Smooth muscle cell (in vitro differentiated cells): ENCODE results near the gene HDAC4. TPM values are rescaled to one million over a fixed set of nuclear protein-coding genes. Genes with fewer than 3 reads are reported as not detected.

Experiments used
- DNase-seq: peaks from one replicate; lab custom pipeline; 2025; ENCODE audit not compliant: unreplicated experiment; lab: John Stamatoyannopoulos, UW
- H2AFZ ChIP-seq: fragments of 200-600 bp; sonication (generic); 2 replicates; pipeline ENCODE4 v1.6.0; 2016; ENCODE audit warnings: antibody characterized with exemption, low read depth, mild to moderate bottlenecking
- H3F3A ChIP-seq: fragments of 200-600 bp; sonication (generic); 2 replicates; pipeline ENCODE4 v1.6.0; 2017; ENCODE audit warnings: antibody characterized with exemption, low read depth
- H3K27ac ChIP-seq: fragments of 200-600 bp; sonication (generic); 2 replicates; pipeline ENCODE4 v1.5.1; 2016; ENCODE audit warnings: low read depth, mild to moderate bottlenecking
- H3K27me3 ChIP-seq: fragments of 200-600 bp; sonication (generic); 2 replicates; pipeline ENCODE4 v1.6.1; 2016; ENCODE audit warnings: low read depth, mild to moderate bottlenecking
- H3K36me3 ChIP-seq: fragments of 200-600 bp; sonication (generic); 2 replicates; pipeline ENCODE4 v1.5.1; 2016; ENCODE audit warnings: low read depth
- H3K4me1 ChIP-seq: fragments of 200-600 bp; sonication (generic); 2 replicates; pipeline ENCODE4 v1.5.1; 2016; ENCODE audit warnings: low read depth
- H3K4me2 ChIP-seq: fragments of 200-600 bp; sonication (generic); 2 replicates; pipeline ENCODE4 v1.6.0; 2016; ENCODE audit warnings: mild to moderate bottlenecking
- H3K4me3 ChIP-seq: fragments of 200-600 bp; sonication (generic); 2 replicates; pipeline ENCODE4 v1.5.1; 2016; ENCODE audit warnings: mild to moderate bottlenecking
- H3K79me2 ChIP-seq: fragments of 200-600 bp; sonication (generic); 2 replicates; pipeline ENCODE4 v1.6.0; 2016; ENCODE audit warnings: low read depth, mild to moderate bottlenecking
- H3K9ac ChIP-seq: fragments of 200-600 bp; sonication (generic); 2 replicates; pipeline ENCODE4 v1.6.0; 2016; ENCODE audit warnings: low read depth
- H3K9me3 ChIP-seq: fragments of 200-600 bp; sonication (generic); replicated peaks from 2 replicates; pipeline ENCODE4 v1.5.1; 2016; ENCODE audit warnings: low read depth
- H4K20me1 ChIP-seq: fragments of 200-600 bp; sonication (generic); 2 replicates; pipeline ENCODE4 v1.6.0; 2016; ENCODE audit warnings: low read depth
- WGBS: methylation state at CpG from one replicate; pipeline ENCODE4 v1.1.7; 2016; ENCODE audit warnings: low lambda C conversion rate; 5-methylcytosine and 5-hydroxymethylcytosine counted together
- polyA plus RNA-seq: library from polyadenylated mRNA; unstranded; fragments of >200 nt; fragmentation: Nextera tagmentation; extraction: Ambion mirVana; gene quantifications from 2 replicates; pipeline ENCODE4 v1.2.1, GENCODE V29; 2016
- total RNA-seq: library from RNA; depleted of rRNA; stranded (reverse); fragments of >200 nt; gene quantifications from 2 replicates; pipeline ENCODE4 v1.2.3, GENCODE V29; 2014
- TF ChIP-seq, protein P1 (sequence below): fragments of 200-600 bp; sonication (generic); IDR thresholded peaks from 2 replicates; pipeline ENCODE4 v1.5.1; 2017; ENCODE audit warnings: borderline replicate concordance, mild to moderate bottlenecking, antibody characterized with exemption; ENCODE audit not compliant: insufficient read depth, poor library complexity, severe bottlenecking

Gene HDAC4
- total and polyA plus RNA-seq, 2 experiments from 2014 or later, result 6.2 to 35.7 TPM

DNA sequence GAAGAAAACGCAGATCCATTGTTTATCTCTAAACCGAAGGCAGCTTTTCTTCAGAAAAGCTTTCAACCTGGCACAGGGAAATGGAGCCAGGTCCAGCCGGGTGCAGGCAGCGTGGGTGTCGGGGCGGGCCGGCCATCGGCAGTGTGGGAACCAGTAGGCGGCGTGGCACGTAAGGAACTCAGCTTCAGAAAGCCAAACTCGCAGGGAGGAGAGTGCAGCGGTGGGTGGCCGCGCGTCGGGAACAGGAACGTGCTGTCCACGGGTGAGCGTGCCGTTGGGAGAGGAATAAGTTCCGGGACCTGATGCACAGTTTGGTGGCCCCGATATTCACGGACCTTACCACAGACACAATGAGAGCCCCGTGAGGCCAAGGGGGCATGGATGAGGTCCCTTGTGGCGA is 282.6 kb downstream of the HDAC4 start:
- 97% methylated on average over 26 of the region's 26 CpGs for WGBS

DNA sequence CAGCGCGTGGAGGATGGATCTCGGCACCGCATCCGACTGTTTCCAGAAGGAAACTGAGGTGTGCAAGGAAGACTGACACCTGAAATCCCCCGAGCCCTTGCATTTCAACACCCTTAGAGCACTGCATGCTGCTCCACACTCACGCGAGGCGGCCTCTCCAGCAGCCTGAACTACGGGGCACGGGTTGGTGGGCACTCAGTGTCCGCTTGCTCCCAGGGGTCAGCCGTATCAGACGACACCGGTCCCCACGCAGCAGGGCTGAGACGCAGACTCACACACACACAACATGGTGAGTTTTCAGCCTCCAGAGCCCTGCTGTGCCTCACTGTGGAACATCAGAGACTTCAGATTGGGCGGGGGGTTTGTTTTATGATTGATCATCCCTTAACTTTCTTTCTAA is 283.0 kb downstream of the HDAC4 start:
- Histone ChIP-seq H3K4me1 (no peaks in the 10 kb centered on the region), H3F3A (no peaks in the 10 kb centered on the region), H3K27me3 (no peaks in the 10 kb centered on the region), H3K79me2 (no peaks in the 10 kb centered on the region), H3K27ac (no peak overlapping the region), H3K4me3 (no peak overlapping the region), H3K4me2 (no peak overlapping the region), H3K9me3 (no peaks in the 10 kb centered on the region), H3K9ac (no peak overlapping the region), H4K20me1 (no peaks in the 10 kb centered on the region), H3K36me3 (no peaks in the 10 kb centered on the region), H2AFZ (no peak overlapping the region)
- DNase-seq, result no peak
- WGBS, result 96% methylated on average over 18 of the region's 18 CpGs
- TF ChIP-seq, protein P1, sequence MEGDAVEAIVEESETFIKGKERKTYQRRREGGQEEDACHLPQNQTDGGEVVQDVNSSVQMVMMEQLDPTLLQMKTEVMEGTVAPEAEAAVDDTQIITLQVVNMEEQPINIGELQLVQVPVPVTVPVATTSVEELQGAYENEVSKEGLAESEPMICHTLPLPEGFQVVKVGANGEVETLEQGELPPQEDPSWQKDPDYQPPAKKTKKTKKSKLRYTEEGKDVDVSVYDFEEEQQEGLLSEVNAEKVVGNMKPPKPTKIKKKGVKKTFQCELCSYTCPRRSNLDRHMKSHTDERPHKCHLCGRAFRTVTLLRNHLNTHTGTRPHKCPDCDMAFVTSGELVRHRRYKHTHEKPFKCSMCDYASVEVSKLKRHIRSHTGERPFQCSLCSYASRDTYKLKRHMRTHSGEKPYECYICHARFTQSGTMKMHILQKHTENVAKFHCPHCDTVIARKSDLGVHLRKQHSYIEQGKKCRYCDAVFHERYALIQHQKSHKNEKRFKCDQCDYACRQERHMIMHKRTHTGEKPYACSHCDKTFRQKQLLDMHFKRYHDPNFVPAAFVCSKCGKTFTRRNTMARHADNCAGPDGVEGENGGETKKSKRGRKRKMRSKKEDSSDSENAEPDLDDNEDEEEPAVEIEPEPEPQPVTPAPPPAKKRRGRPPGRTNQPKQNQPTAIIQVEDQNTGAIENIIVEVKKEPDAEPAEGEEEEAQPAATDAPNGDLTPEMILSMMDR, result no peak

More for the DNA sequence above, 282.6 kb downstream of the HDAC4 start:
- no peak for DNase-seq
- Histone ChIP-seq H3K4me2 (no peak overlapping the region), H3K79me2 (no peaks in the 10 kb centered on the region), H3K4me1 (no peaks in the 10 kb centered on the region), H4K20me1 (no peaks in the 10 kb centered on the region), H3K27ac (no peak overlapping the region), H3F3A (no peaks in the 10 kb centered on the region), H3K27me3 (no peaks in the 10 kb centered on the region), H3K36me3 (no peaks in the 10 kb centered on the region), H3K9ac (no peak overlapping the region), H3K9me3 (no peaks in the 10 kb centered on the region), H3K4me3 (no peak overlapping the region), H2AFZ (no peak overlapping the region)
- TF ChIP-seq, protein P1, result no peak

DNA sequence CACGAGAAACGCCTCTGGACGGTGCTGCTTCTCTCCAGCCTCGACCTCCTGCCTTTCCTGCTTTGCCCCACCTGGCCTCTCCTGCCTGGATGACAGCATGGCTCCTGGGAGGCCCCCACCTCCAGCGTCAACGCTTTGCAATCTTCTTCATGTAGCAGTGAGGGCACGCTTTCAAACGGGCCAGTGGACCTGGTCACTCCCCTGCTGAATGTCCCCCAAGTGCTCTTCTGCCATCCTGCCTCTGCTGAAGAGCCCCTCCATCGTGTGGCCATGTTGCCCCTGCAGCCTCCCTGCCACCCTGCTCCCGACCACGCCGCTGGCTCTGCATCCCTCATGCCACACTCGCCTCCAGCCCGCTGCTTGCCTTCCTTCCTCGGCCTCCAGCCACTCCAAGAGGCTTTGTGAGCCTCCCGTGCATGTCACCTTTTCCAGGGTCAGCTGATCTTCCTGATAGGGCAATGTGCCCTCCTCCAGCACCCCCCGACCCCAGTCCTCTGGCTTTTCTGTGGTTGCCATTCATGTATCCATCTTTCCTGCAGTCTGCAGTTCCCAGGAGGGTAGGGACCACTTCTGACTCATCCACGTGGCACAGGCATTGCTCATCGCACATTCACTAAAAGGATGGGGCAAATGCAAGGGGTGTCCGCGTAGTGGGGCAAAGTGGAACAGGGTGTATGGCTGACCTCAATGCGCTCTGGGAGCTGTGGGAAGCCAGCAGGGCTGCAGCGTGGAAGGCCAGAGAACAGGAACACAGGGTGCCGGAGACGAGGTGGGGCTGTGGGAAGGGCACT is 284.2 kb downstream of the HDAC4 start:
- H3K9me3 ChIP-seq, result no peaks in the 10 kb centered on the region
- H2AFZ ChIP-seq, result no peak overlapping the region
- H3K79me2 ChIP-seq, result no peaks in the 10 kb centered on the region
- no peak overlapping the region for H3K4me3 ChIP-seq
- H3F3A ChIP-seq, result no peaks in the 10 kb centered on the region
- no peak overlapping the region for H3K4me2 ChIP-seq
- DNase-seq, result no peak
- H4K20me1 ChIP-seq, result no peaks in the 10 kb centered on the region
- WGBS, result 96% methylated on average over 24 of the region's 25 CpGs
- TF ChIP-seq, protein P1, result no peak
- H3K4me1 ChIP-seq, result no peaks in the 10 kb centered on the region
- H3K27ac ChIP-seq, result no peak overlapping the region
- H3K9ac ChIP-seq, result no peak overlapping the region
- H3K27me3 ChIP-seq, result no peaks in the 10 kb centered on the region
- H3K36me3 ChIP-seq, result no peaks in the 10 kb centered on the region

DNA sequence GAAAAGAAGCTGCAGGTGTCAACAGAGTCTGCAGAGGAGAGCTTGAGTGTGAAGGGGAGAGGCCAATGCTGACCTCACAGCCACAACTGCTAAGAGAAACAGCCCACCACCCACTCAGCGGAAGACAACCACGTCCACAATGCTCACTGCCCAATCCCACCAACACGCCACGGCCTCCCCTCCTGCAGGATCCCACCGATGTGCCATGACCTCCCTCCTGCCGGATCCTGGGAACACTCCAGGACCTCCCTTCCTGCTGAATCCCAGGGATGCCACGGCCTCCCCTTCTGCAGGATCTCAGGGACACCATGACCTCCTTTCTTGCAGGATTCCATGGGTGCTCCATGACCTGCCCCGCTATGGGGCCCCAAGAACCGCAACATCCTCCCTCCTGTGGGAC is 285.2 kb downstream of the HDAC4 start:
- no peak overlapping the region for H3K4me2 ChIP-seq
- TF ChIP-seq, protein P1, result no peak
- H3K27me3 ChIP-seq, result no peaks in the 10 kb centered on the region
- H3K36me3 ChIP-seq, result no peaks in the 10 kb centered on the region
- no peaks in the 10 kb centered on the region for H3K79me2 ChIP-seq
- no peaks in the 10 kb centered on the region for H3K4me1 ChIP-seq
- H3K27ac ChIP-seq, result no peak overlapping the region
- H3K9ac ChIP-seq, result no peak overlapping the region
- H3F3A ChIP-seq, result no peaks in the 10 kb centered on the region
- H4K20me1 ChIP-seq, result no peaks in the 10 kb centered on the region
- DNase-seq, result no peak
- 97% methylated on average over 9 of the region's 9 CpGs for whole genome bisulfite sequencing
- H3K9me3 ChIP-seq, result no peaks in the 10 kb centered on the region
- no peak overlapping the region for H3K4me3 ChIP-seq
- no peak overlapping the region for H2AFZ ChIP-seq
